Uterus (tissue), 4 donors: Measurements from ENCODE around the gene SEPTIN7. TPM values are rescaled to one million over a fixed set of nuclear protein-coding genes. Genes with fewer than 3 reads are reported as not detected.

Experiments
- DNase-seq, 2 donors: peaks; one replicate each; pipeline ENCODE4 v3.0.0-alpha.2; 2019 to 2020
- H3K27ac ChIP-seq, 2 donors: fragments of 200-600 bp; sonication (generic); 1 replicate in 1 of 2; 2 replicates in 1 of 2; pipeline ENCODE4 v1.5.1; 2016 to 2018
- H3K27me3 ChIP-seq, 2 donors: fragments of 200-600 bp; sonication (generic); one replicate each; pipeline ENCODE4 v1.5.1; 2018 to 2019; ENCODE audit warnings: control low read depth in 1 of 2
- H3K36me3 ChIP-seq, 2 donors: fragments of 200-600 bp; sonication (generic); one replicate each; pipeline ENCODE4 v1.5.1; 2019; ENCODE audit warnings: control low read depth in 1 of 2
- H3K4me1 ChIP-seq, 2 donors: fragments of 200-600 bp; sonication (generic); one replicate each; pipeline ENCODE4 v1.5.1; 2018 to 2019; ENCODE audit warnings: control low read depth in 1 of 2
- H3K4me3 ChIP-seq, 2 donors: fragments of 200-600 bp; sonication (generic); 1 replicate in 1 of 2; 2 replicates in 1 of 2; pipeline ENCODE4 v1.5.1; 2018 to 2019; ENCODE audit warnings: mild to moderate bottlenecking in 1 of 2
- H3K9me3 ChIP-seq, 2 donors: fragments of 200-600 bp; sonication (generic); one replicate each; pipeline ENCODE4 v1.5.1; 2019; ENCODE audit warnings: control low read depth in 1 of 2
- CTCF ChIP-seq, 4 experiments: fragments of 200-600 bp in 2 of 4; fragments of 450-650 bp in 2 of 4; sonication (generic) in 2 of 4; IDR thresholded peaks; one replicate each; pipeline ENCODE4 v1.5.1; 2016 to 2019; ENCODE audit warnings: antibody characterized with exemption in 4 of 4, mild to moderate bottlenecking in 2 of 4, moderate library complexity in 1 of 4
- POLR2A ChIP-seq, 2 donors: fragments of 450-650 bp; IDR thresholded peaks; one replicate each; pipeline ENCODE4 v1.6.1; 2016; ENCODE audit warnings: antibody characterized with exemption in 2 of 2, mild to moderate bottlenecking in 1 of 2, moderate library complexity in 1 of 2
- intact Hi-C: fragments of 100-400 bp; cut with DNase I; formaldehyde crosslinking; loops from one replicate; pipeline ENCODE4 v1.15.1; 2023; ENCODE audit warnings: low total_unique reads
- total RNA-seq, 4 donors: library from RNA; depleted of rRNA in 3 of 4; stranded (reverse); fragments of >200 nt in 3 of 4; gene quantifications; one replicate each; pipeline versions ENCODE4 v1.1.0 to v1.2.4, GENCODE V29; 2014 to 2023
- donor health status: DM: yes; HTN: yes; CAD: no.

SEPTIN7 gene
- total RNA-seq, 4 donors from 2014 or later, result 251 to 503 (median 267) TPM

- intact Hi-C loops, result no loop called here
- no peak for TF ChIP-seq POLR2A (IDR thresholded peaks at IDR 0.05)
- no peak for TF ChIP-seq CTCF (IDR thresholded peaks at IDR 0.05)
- H3K9me3 ChIP-seq, result no peaks in the 10 kb centered on the region
Observed at GRCh38 chr7:35787925-35788324, 12.9 kb upstream of the SEPTIN7 start.

GRCh38 chr7:35792472-35792871 is 8.4 kb upstream of the SEPTIN7 start:
- TF ChIP-seq CTCF (IDR thresholded peaks at IDR 0.05) (no peak), POLR2A (IDR thresholded peaks at IDR 0.05) (no peak)
- H3K27me3 ChIP-seq, result no peaks in the 10 kb centered on the region
- H3K9me3 ChIP-seq, result no peaks in the 10 kb centered on the region
- no peak overlapping the region for H3K4me3 ChIP-seq
- no peaks in the 10 kb centered on the region for H3K4me1 ChIP-seq
- intact Hi-C loops, result no loop called here
- no peak overlapping the region for H3K27ac ChIP-seq
- no peaks in the 10 kb centered on the region for H3K36me3 ChIP-seq
- no peak for DNase-seq

More at GRCh38 chr7:35787925-35788324, 12.9 kb upstream of the SEPTIN7 start:
- Histone ChIP-seq H3K27ac (no peak overlapping the region), H3K4me1 (no peaks in the 10 kb centered on the region), H3K36me3 (no peaks in the 10 kb centered on the region), H3K4me3 (no peak overlapping the region), H3K27me3 (no peaks in the 10 kb centered on the region)
- no peak for DNase-seq

GRCh38 chr7:35792873-35793489 is 7.9 kb upstream of the SEPTIN7 start:
- intact Hi-C loops, result no loop called here

GRCh38 chr7:35797311-35797710 is 3.5 kb upstream of the SEPTIN7 start:
- no peak overlapping the region for H3K27ac ChIP-seq
- H3K4me1 ChIP-seq, result no peaks in the 10 kb centered on the region
- H3K4me3 ChIP-seq, result no peak overlapping the region
- TF ChIP-seq CTCF (IDR thresholded peaks at IDR 0.05) (no peak), POLR2A (IDR thresholded peaks at IDR 0.05) (no peak)
- no peaks in the 10 kb centered on the region for H3K27me3 ChIP-seq
- no peaks in the 10 kb centered on the region for H3K36me3 ChIP-seq
- intact Hi-C loops, result no loop called here
- H3K9me3 ChIP-seq, result no peaks in the 10 kb centered on the region
- DNase-seq, result no peak

More at GRCh38 chr7:35792873-35793489, 7.9 kb upstream of the SEPTIN7 start:
- DNase-seq, result no peak
- TF ChIP-seq POLR2A (IDR thresholded peaks at IDR 0.05) (no peak), CTCF (IDR thresholded peaks at IDR 0.05) (no peak)
- no peaks in the 10 kb centered on the region for H3K36me3 ChIP-seq
- no peaks in the 10 kb centered on the region for H3K27me3 ChIP-seq
- peak overlapping the region; percentile 12 to 34 for H3K27ac ChIP-seq
- H3K4me1 ChIP-seq, result no peaks in the 10 kb centered on the region
- H3K4me3 ChIP-seq, result no peak overlapping the region
- no peaks in the 10 kb centered on the region for H3K9me3 ChIP-seq

GRCh38 chr7:35799846-35800717 is 775 bp upstream of the SEPTIN7 start:
- Histone ChIP-seq H3K36me3 (no peaks in the 10 kb centered on the region), H3K27ac (peak overlapping the region; percentile 98 to 99), H3K27me3 (no peaks in the 10 kb centered on the region), H3K9me3 (no peaks in the 10 kb centered on the region), H3K4me3 (peak overlapping the region; percentile 90 to 98), H3K4me1 (no peaks in the 10 kb centered on the region)
- no peak for TF ChIP-seq POLR2A (IDR thresholded peaks at IDR 0.05)
- no peak for TF ChIP-seq CTCF (IDR thresholded peaks at IDR 0.05)
- peak; percentile 87 to 88 for DNase-seq
- intact Hi-C loops, result no loop called here
